Neural progenitor cell (in vitro differentiated cells): ENCODE measurements around the gene RAB5A. TPM values are rescaled to one million over a fixed set of nuclear protein-coding genes. Genes with fewer than 3 reads are reported as not detected.
A peak's percentile ranks its signal among the peaks of the same experiment; 100 is the strongest.
"Not testable (repeated sequence)": the region's sequence is repeated elsewhere in the genome, so short reads cannot be mapped to it uniquely, and the experiment has no call there.

ENCODE experiments used
- DNase-seq: peaks from one replicate; pipeline ENCODE4 v3.0.0-alpha.2; 2016; ENCODE audit warnings: low spot score
- H2AFZ ChIP-seq: fragments of 200-600 bp; sonication (generic); replicated peaks from 2 replicates; pipeline ENCODE4 v1.6.1; 2016; ENCODE audit warnings: antibody characterized with exemption
- H3F3A ChIP-seq: fragments of 200-600 bp; sonication (generic); 2 replicates; pipeline ENCODE4 v1.6.1; 2016; ENCODE audit warnings: antibody characterized with exemption, low read depth
- H3K27ac ChIP-seq: fragments of 200-600 bp; sonication (generic); 2 replicates; pipeline ENCODE4 v1.5.1; 2016; ENCODE audit warnings: mild to moderate bottlenecking
- H3K27me3 ChIP-seq: fragments of 200-600 bp; sonication (generic); 2 replicates; pipeline ENCODE4 v1.6.1; 2016; ENCODE audit warnings: mild to moderate bottlenecking, moderate library complexity
- H3K36me3 ChIP-seq: fragments of 200-600 bp; sonication (generic); 2 replicates; pipeline ENCODE4 v1.5.1; 2016
- H3K4me1 ChIP-seq: fragments of 200-600 bp; sonication (generic); 2 replicates; pipeline ENCODE4 v1.6.1; 2016; ENCODE audit warnings: mixed run types
- H3K4me2 ChIP-seq: fragments of 200-600 bp; sonication (generic); 2 replicates; pipeline ENCODE4 v1.6.1; 2016
- H3K4me3 ChIP-seq: fragments of 200-600 bp; sonication (generic); 2 replicates; pipeline ENCODE4 v1.5.1; 2016
- H3K79me2 ChIP-seq: fragments of 200-600 bp; sonication (generic); 2 replicates; pipeline ENCODE4 v1.6.1; 2016; ENCODE audit warnings: low read depth
- H3K9ac ChIP-seq: fragments of 200-600 bp; sonication (generic); 2 replicates; pipeline ENCODE4 v1.6.1; 2016
- H3K9me3 ChIP-seq: fragments of 200-600 bp; sonication (generic); 2 replicates; pipeline ENCODE4 v1.5.1; 2016; ENCODE audit warnings: low read depth
- H4K20me1 ChIP-seq: fragments of 200-600 bp; sonication (generic); 2 replicates; pipeline ENCODE4 v1.6.1; 2016; ENCODE audit warnings: low read depth
- H3K27ac Mint-ChIP-seq: 3 replicates; pipeline ENCODE4 v1.8.0; 2021; ENCODE audit warnings: mixed read lengths
- H3K27me3 Mint-ChIP-seq: 2 replicates; pipeline ENCODE4 v1.8.0; 2022; ENCODE audit warnings: low read depth, mild to moderate bottlenecking, inconsistent platforms, moderate library complexity, mixed read lengths; ENCODE audit not compliant: insufficient read depth
- H3K36me3 Mint-ChIP-seq: 3 replicates; pipeline ENCODE4 v1.8.0; 2021; ENCODE audit warnings: mixed read lengths
- H3K4me1 Mint-ChIP-seq: 3 replicates; pipeline ENCODE4 v1.8.0; 2021; ENCODE audit warnings: mixed read lengths
- H3K4me3 Mint-ChIP-seq: 3 replicates; pipeline ENCODE4 v1.8.0; 2021; ENCODE audit warnings: mild to moderate bottlenecking, moderate library complexity, mixed read lengths
- H3K9me3 Mint-ChIP-seq: 3 replicates; pipeline ENCODE4 v1.8.0; 2020; ENCODE audit warnings: mixed read lengths
- CTCF ChIP-seq: fragments of 200-600 bp; sonication (generic); IDR thresholded peaks from 2 replicates; pipeline ENCODE4 v1.5.1; 2017; ENCODE audit warnings: antibody characterized with exemption, mild to moderate bottlenecking
- EZH2 ChIP-seq: fragments of 200-600 bp; sonication (generic); IDR thresholded peaks from 2 replicates; pipeline ENCODE4 v1.6.1; 2017; ENCODE audit warnings: antibody characterized with exemption, mild to moderate bottlenecking, moderate library complexity
- EZH2phosphoT487 ChIP-seq: fragments of 200-600 bp; sonication (generic); IDR thresholded peaks from 2 replicates; pipeline ENCODE4 v1.6.1; 2017; ENCODE audit warnings: antibody characterized with exemption
- total RNA-seq: library from RNA; depleted of rRNA; stranded (reverse); fragments of >200 nt; gene quantifications from 2 replicates; pipeline ENCODE4 v1.2.3, GENCODE V29; 2015; ENCODE audit warnings: low replicate concordance

The RAB5A gene, protein sequence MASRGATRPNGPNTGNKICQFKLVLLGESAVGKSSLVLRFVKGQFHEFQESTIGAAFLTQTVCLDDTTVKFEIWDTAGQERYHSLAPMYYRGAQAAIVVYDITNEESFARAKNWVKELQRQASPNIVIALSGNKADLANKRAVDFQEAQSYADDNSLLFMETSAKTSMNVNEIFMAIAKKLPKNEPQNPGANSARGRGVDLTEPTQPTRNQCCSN
- 60.5 and 96.3 TPM in 2 replicates for total RNA-seq

- peaks cover 9% of the 10 kb centered on the region for H3K36me3 Mint-ChIP-seq
- H3K9me3 Mint-ChIP-seq: peaks cover 3% of the 10 kb centered on the region
- Histone ChIP-seq H3K27ac (peak within 1 kb of the TSS; percentile 97), H3K27me3 (no peaks in the 10 kb centered on the region), H3K36me3 (no peaks in the 10 kb centered on the region), H3K4me3 (peak within 1 kb of the TSS; percentile 92), H3K9me3 (no peaks in the 10 kb centered on the region), H3K79me2 (peaks cover 48% of the 10 kb centered on the region), H3K4me1 (peaks cover 22% of the 10 kb centered on the region), H2AFZ (peak within 1 kb of the TSS; percentile 82), H3K9ac (peak within 1 kb of the TSS; percentile 90), H4K20me1 (peaks cover 44% of the 10 kb centered on the region), H3F3A (peaks cover 17% of the 10 kb centered on the region), H3K4me2 (peak within 1 kb of the TSS; percentile 89)
- TF ChIP-seq EZH2 (peak; percentile 49), EZH2phosphoT487 (no peak)
- peaks cover 6% of the 10 kb centered on the region for H3K27me3 Mint-ChIP-seq
- peak within 1 kb of the TSS; percentile 99 for H3K4me3 Mint-ChIP-seq
- peak within 1 kb of the TSS; percentile 96 for H3K27ac Mint-ChIP-seq
- H3K4me1 Mint-ChIP-seq: peaks cover 34% of the 10 kb centered on the region
- DNase-seq: peak; percentile 98
These were observed at the start of gene RAB5A for GRCh38 chr3:19946832-19947548. TSS of gene RAB5A (plus strand) at chr3:19947097. CDS start at chr3:19950899, 3,802 bp downstream.

DNA sequence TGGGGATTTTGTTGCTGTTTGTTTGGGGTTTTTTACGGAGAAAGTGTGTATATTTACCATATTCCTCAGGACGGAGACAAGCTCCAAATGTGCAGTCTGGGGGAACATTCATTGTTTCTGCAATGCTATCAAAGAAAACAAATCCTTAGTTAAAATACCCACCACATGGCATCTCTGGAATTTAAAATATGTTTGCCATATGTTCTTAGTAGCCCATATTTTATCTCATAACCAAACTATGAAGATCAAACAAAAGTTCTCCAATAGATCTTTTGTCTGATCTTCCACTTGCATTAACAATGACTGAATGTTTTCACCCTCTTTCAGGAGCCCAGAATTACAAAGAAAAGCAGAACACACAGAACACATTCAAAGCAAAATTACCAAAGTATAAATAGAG lies 48.2 kb upstream of the RAB5A start:
- Mint-ChIP-seq H3K4me1 (peaks cover 14% of the 10 kb centered on the region), H3K27ac (peak overlapping the region; percentile 12), H3K36me3 (no peaks in the 10 kb centered on the region), H3K9me3 (no peaks in the 10 kb centered on the region), H3K4me3 (no peak overlapping the region), H3K27me3 (peaks cover 2% of the 10 kb centered on the region)
- H3K36me3 ChIP-seq: no peaks in the 10 kb centered on the region
- H3K27ac ChIP-seq: no peak overlapping the region
- no peak for DNase-seq
- no peaks in the 10 kb centered on the region for H4K20me1 ChIP-seq
- no peaks in the 10 kb centered on the region for H3K9me3 ChIP-seq
- H2AFZ ChIP-seq: peak overlapping the region; percentile 15
- H3F3A ChIP-seq: no peaks in the 10 kb centered on the region
- no peaks in the 10 kb centered on the region for H3K79me2 ChIP-seq
- H3K4me1 ChIP-seq: peaks cover 6% of the 10 kb centered on the region
- no peak overlapping the region for H3K4me2 ChIP-seq
- H3K4me3 ChIP-seq: no peak overlapping the region
- no peaks in the 10 kb centered on the region for H3K27me3 ChIP-seq
- no peak overlapping the region for H3K9ac ChIP-seq
- TF ChIP-seq EZH2phosphoT487 (no peak), EZH2 (no peak), CTCF (no peak)

DNA sequence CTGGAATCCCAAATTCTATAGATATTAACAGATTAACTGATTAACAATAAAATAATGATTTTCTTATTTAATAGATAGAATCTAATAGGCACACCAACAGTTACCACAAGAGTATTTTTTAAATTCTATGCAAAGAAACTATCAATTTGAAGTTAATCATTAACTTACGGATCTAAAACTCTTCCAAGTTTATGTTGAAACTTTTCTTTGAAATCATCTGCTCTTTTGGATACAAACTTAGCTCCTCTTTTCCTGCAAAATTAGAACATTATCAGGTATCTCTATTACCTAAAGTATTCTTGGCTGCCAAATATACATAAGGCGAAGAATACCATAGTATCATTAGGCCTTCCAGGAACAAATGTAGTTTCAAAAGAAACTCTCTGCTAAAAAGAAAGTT lies 47.6 kb upstream of the RAB5A start:
- TF ChIP-seq EZH2: no peak
- TF ChIP-seq EZH2phosphoT487: no peak
- no peak for TF ChIP-seq CTCF
- Histone ChIP-seq H3F3A (no peaks in the 10 kb centered on the region), H4K20me1 (no peaks in the 10 kb centered on the region), H3K79me2 (no peaks in the 10 kb centered on the region), H3K4me3 (no peak overlapping the region), H3K27me3 (no peaks in the 10 kb centered on the region), H3K9ac (no peak overlapping the region), H3K4me1 (peaks cover 6% of the 10 kb centered on the region), H3K27ac (no peak overlapping the region), H2AFZ (no peak overlapping the region), H3K4me2 (no peak overlapping the region), H3K9me3 (no peaks in the 10 kb centered on the region), H3K36me3 (no peaks in the 10 kb centered on the region)
- H3K36me3 Mint-ChIP-seq: no peaks in the 10 kb centered on the region
- H3K4me3 Mint-ChIP-seq: no peak overlapping the region
- DNase-seq: no peak
- peaks cover 2% of the 10 kb centered on the region for H3K27me3 Mint-ChIP-seq
- peaks cover 14% of the 10 kb centered on the region for H3K4me1 Mint-ChIP-seq
- no peaks in the 10 kb centered on the region for H3K9me3 Mint-ChIP-seq
- no peak overlapping the region for H3K27ac Mint-ChIP-seq

DNA sequence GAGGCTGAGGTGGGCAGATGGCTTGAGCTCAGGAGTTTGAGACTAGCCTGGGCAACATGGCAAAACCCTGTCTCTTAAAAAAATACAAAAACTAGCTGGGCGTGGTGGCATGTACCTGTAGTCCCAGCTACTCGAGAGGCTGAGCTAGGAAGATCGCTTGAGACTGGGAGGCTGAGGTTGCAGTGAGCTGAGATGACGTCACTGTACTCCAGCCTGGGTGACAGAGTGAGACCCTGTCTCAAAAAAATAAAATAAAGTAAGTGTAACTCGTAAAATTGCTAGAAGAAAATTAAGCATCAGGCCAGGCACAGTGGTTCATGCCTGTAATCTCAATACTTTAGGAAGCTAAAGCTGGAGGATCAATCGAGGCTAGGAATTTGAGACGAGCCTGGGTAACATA lies 47.1 kb upstream of the RAB5A start:
- not testable (repeated sequence) for DNase-seq, H3K4me2 ChIP-seq, H3K9ac ChIP-seq, H3K9me3 Mint-ChIP-seq, H3K27ac ChIP-seq, H3K4me3 ChIP-seq, H2AFZ ChIP-seq, H3K9me3 ChIP-seq, H3K4me3 Mint-ChIP-seq, H3K27me3 ChIP-seq, H3K4me1 ChIP-seq, H3K79me2 ChIP-seq, H3K36me3 ChIP-seq, H4K20me1 ChIP-seq, H3K36me3 Mint-ChIP-seq, H3K27ac Mint-ChIP-seq, H3K27me3 Mint-ChIP-seq, H3F3A ChIP-seq
- peaks cover 14% of the 10 kb centered on the region for H3K4me1 Mint-ChIP-seq
